Endothelial cell of umbilical vein (primary cell): Measurements from ENCODE around the gene TRNAU1AP.
"Not testable (repeated sequence)": the region's sequence is repeated elsewhere in the genome, so short reads cannot be mapped to it uniquely, and the experiment has no call there.

Source experiments
- EZH2 ChIP-seq: IDR thresholded peaks from 2 replicates; pipeline ENCODE4 v1.6.1; 2012; ENCODE audit warnings: borderline replicate concordance, low read depth, mild to moderate bottlenecking, moderate library complexity, low read length, inconsistent platforms; ENCODE audit not compliant: severe bottlenecking
- FOS ChIP-seq: IDR thresholded peaks from 2 replicates; pipeline ENCODE4 v1.6.1; 2011; ENCODE audit warnings: mild to moderate bottlenecking, low read length, moderate library complexity, borderline replicate concordance; ENCODE audit not compliant: insufficient read depth
- GATA2 ChIP-seq: IDR thresholded peaks from 2 replicates; pipeline ENCODE4 v1.7.0; 2011; ENCODE audit warnings: low read depth, mild to moderate bottlenecking, moderate library complexity, mixed read lengths, low read length; ENCODE audit not compliant: insufficient read length, insufficient read depth
- JUN ChIP-seq: IDR thresholded peaks from 2 replicates; pipeline ENCODE4 v1.6.1; 2011; ENCODE audit warnings: borderline replicate concordance, low read depth; ENCODE audit not compliant: insufficient read length, insufficient read depth
- MYC ChIP-seq: IDR thresholded peaks from one replicate; pipeline ENCODE4 v1.6.1; 2011; ENCODE audit warnings: mild to moderate bottlenecking, low read depth, low read length
- POLR2A ChIP-seq: IDR thresholded peaks from 2 replicates; pipeline ENCODE4 v1.6.1; 2012; ENCODE audit warnings: low read depth, mild to moderate bottlenecking, control low read depth, low read length
- POLR2AphosphoS5 ChIP-seq: IDR thresholded peaks from 2 replicates; pipeline ENCODE4 v1.6.1; 2012; ENCODE audit warnings: low read depth, mild to moderate bottlenecking, control low read depth, low read length, moderate library complexity; ENCODE audit not compliant: insufficient read depth
- TF ChIP-seq, protein P1 (sequence below), 2 donors: IDR thresholded peaks; 1 replicate in 1 of 2; 2 replicates in 1 of 2; pipeline ENCODE4 v1.5.1; 2011; ENCODE audit warnings: low read length in 2 of 2, mild to moderate bottlenecking in 2 of 2, moderate library complexity in 2 of 2, control low read depth in 1 of 2, inconsistent platforms in 1 of 2, low read depth in 1 of 2; ENCODE audit not compliant: insufficient read depth in 1 of 2; ENCODE audit errors: extremely low read depth in 1 of 2
- TF ChIP-seq, protein P2 (sequence below): IDR thresholded peaks from 2 replicates; pipeline ENCODE4 v1.6.1; 2011; ENCODE audit not compliant: insufficient read depth, insufficient read length

DNA sequence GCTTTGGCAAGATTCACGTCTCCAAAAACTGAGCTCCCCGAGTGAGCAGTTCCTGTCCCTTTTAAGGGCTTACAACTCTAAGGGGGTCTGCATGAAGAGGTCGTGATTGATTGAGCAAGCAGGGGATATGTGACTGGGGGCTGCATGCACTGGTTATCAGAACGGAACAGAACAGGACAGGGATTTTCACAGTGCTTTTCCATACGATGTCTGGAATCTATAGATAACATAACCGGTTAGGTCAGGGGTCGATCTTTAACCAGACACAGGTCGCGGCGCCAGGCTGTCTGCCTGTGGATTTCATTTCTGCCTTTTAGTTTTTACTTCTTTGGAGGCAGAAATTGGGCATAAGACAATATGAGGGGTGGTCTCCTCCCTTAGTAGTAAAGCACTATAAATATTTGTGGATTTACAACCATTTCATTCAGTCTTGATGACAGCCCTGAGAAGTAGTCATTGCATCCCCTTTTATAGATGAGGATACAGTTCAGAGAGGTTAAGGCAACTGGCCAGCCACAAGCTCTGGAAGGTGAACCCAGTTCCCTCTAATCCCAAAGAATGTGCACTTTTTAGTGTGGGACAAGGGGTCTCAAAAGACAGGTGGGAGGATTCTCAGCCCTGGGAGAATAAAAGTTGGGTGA lies 27.8 kb upstream of the TRNAU1AP start:
- TF ChIP-seq POLR2AphosphoS5, EZH2, GATA2, POLR2A, MYC, JUN, FOS: not testable (repeated sequence)
- TF ChIP-seq, protein P1, sequence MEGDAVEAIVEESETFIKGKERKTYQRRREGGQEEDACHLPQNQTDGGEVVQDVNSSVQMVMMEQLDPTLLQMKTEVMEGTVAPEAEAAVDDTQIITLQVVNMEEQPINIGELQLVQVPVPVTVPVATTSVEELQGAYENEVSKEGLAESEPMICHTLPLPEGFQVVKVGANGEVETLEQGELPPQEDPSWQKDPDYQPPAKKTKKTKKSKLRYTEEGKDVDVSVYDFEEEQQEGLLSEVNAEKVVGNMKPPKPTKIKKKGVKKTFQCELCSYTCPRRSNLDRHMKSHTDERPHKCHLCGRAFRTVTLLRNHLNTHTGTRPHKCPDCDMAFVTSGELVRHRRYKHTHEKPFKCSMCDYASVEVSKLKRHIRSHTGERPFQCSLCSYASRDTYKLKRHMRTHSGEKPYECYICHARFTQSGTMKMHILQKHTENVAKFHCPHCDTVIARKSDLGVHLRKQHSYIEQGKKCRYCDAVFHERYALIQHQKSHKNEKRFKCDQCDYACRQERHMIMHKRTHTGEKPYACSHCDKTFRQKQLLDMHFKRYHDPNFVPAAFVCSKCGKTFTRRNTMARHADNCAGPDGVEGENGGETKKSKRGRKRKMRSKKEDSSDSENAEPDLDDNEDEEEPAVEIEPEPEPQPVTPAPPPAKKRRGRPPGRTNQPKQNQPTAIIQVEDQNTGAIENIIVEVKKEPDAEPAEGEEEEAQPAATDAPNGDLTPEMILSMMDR (IDR thresholded peaks at IDR 0.05; ENCODE audit: extremely low read depth in 1 of 2, insufficient read depth in 1 of 2, low read depth in 1 of 2, low read length in 2 of 2), result not testable (repeated sequence)
- TF ChIP-seq, protein P2, sequence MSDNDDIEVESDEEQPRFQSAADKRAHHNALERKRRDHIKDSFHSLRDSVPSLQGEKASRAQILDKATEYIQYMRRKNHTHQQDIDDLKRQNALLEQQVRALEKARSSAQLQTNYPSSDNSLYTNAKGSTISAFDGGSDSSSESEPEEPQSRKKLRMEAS, result not testable (repeated sequence)
